Measurements from ENCODE around the gene MICAL3.

- TF ChIP-seq CTCF (IDR thresholded peaks at IDR 0.05) (no peak), TCF7L2 (IDR thresholded peaks at IDR 0.05; ENCODE audit: low read depth, low read length) (no peak), REST (IDR thresholded peaks at IDR 0.05; ENCODE audit: insufficient read depth in 1 of 2, low read depth in 2 of 2, low read length in 1 of 2) (no peak)
Measured at GRCh38 chr22:17872471-17872870, 151.9 kb downstream of the MICAL3 start.

Measured in Panc1 (cell line).